ENCODE results near the gene TAF1B.

DNA sequence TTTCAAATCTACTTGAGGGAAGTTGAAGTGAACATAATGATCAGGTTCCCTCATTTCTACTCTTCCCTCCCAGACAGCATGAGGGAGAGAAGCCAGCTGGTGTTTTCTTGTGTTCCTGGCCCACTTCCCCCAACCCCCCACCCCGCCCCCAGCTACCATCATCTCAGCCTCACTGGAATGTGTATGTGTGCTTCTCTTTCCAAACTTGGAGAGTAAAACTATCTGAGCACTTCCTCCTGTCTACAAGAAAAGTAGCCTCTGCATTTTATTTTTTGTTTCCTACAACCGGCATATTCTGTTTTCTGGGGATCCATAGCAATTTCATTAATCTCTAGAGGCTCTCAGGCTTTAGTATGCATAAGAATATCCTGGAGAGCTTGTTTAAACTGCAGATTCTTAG is 54.6 kb downstream of the TAF1B start:
- no peak for TF ChIP-seq EZH2 (IDR thresholded peaks at IDR 0.05; ENCODE audit: low read depth)
- TF ChIP-seq, protein P1, sequence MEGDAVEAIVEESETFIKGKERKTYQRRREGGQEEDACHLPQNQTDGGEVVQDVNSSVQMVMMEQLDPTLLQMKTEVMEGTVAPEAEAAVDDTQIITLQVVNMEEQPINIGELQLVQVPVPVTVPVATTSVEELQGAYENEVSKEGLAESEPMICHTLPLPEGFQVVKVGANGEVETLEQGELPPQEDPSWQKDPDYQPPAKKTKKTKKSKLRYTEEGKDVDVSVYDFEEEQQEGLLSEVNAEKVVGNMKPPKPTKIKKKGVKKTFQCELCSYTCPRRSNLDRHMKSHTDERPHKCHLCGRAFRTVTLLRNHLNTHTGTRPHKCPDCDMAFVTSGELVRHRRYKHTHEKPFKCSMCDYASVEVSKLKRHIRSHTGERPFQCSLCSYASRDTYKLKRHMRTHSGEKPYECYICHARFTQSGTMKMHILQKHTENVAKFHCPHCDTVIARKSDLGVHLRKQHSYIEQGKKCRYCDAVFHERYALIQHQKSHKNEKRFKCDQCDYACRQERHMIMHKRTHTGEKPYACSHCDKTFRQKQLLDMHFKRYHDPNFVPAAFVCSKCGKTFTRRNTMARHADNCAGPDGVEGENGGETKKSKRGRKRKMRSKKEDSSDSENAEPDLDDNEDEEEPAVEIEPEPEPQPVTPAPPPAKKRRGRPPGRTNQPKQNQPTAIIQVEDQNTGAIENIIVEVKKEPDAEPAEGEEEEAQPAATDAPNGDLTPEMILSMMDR (conservative IDR thresholded peaks at IDR 0.05) = no peak
